ENCODE results near the gene C8A.

Gene C8A

DNA sequence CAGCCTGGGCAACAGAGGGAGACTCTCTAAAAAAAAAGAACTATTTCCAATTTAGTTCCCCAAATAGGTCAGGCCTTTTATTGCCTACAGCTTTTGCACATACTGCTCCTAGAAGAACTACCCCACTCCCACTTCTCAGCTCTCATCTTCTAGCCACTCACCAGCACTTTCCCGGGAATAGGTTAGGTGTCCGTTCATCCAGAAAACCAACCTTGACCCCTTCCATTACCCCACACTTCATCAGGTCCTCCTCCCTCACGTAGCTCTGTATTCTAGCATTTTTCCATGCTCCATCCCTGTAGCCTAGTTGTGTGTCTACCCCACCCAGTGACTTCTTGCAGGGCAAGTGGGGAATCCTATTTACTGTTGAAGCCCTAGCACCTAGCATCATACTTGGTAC lies 68.6 kb downstream of the C8A start:
- Histone ChIP-seq H3K27me3 (no peaks in the 10 kb centered on the region), H3K36me3 (no peaks in the 10 kb centered on the region), H3K4me1 (ENCODE audit: control insufficient read depth in 1 of 2, insufficient read depth in 1 of 2, low read depth in 1 of 2, low read length in 1 of 2) (no peaks in the 10 kb centered on the region), H3K9me3 (no peaks in the 10 kb centered on the region), H3K27ac (no peak overlapping the region), H3K4me3 (ENCODE audit: low read depth in 1 of 2, low read length in 1 of 2) (no peak overlapping the region)
- TF ChIP-seq, protein P1, sequence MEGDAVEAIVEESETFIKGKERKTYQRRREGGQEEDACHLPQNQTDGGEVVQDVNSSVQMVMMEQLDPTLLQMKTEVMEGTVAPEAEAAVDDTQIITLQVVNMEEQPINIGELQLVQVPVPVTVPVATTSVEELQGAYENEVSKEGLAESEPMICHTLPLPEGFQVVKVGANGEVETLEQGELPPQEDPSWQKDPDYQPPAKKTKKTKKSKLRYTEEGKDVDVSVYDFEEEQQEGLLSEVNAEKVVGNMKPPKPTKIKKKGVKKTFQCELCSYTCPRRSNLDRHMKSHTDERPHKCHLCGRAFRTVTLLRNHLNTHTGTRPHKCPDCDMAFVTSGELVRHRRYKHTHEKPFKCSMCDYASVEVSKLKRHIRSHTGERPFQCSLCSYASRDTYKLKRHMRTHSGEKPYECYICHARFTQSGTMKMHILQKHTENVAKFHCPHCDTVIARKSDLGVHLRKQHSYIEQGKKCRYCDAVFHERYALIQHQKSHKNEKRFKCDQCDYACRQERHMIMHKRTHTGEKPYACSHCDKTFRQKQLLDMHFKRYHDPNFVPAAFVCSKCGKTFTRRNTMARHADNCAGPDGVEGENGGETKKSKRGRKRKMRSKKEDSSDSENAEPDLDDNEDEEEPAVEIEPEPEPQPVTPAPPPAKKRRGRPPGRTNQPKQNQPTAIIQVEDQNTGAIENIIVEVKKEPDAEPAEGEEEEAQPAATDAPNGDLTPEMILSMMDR (IDR thresholded peaks at IDR 0.05), result no peak

DNA sequence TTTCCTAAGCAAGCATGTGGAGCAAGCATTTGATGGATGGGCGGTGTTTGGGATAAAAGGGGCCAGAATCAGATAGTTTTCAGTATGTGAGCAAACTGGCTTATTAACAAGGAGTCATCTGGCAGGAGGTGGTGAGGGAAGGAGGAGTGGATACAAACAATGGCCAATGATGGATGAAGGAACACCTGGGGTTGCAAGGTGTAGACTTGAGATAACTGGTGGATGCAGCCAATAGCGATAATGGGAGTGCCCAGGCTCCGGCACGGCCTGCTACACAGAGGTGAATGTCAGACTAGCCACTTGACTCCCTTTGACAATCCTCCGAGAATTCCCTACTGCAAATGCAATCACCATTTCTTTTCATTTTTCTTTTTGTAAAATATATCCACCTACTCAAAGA lies 69.5 kb downstream of the C8A start:
- H3K4me1 ChIP-seq (ENCODE audit: control insufficient read depth in 1 of 2, insufficient read depth in 1 of 2, low read depth in 1 of 2, low read length in 1 of 2), result no peaks in the 10 kb centered on the region

DNA sequence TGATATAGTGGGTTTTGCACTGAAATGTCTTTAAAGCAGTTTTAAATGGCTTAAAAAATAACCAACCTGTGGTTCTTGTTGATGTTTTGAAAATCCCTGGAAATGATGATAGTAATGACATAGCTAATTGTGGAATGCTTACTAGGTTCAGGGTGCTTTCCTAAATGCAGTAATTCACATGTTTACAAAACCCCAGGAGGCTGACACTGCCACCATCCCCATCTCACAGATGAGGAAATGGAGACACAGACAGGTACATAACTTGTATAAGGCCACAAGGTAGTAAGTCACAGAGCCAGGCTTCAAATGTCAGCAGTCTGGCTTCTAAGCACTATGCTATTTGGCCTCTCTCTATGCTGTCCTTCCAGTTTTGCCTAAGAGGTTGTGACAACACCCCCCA lies 70.6 kb downstream of the C8A start:
- Histone ChIP-seq H3K36me3 (no peaks in the 10 kb centered on the region), H3K27ac (no peak overlapping the region), H3K4me3 (ENCODE audit: low read depth in 1 of 2, low read length in 1 of 2) (no peak overlapping the region), H3K4me1 (ENCODE audit: control insufficient read depth in 1 of 2, insufficient read depth in 1 of 2, low read depth in 1 of 2, low read length in 1 of 2) (no peaks in the 10 kb centered on the region), H3K27me3 (no peaks in the 10 kb centered on the region), H3K9me3 (no peaks in the 10 kb centered on the region)
- TF ChIP-seq, protein P1 (IDR thresholded peaks at IDR 0.05), result no peak

More for the DNA sequence above, 69.5 kb downstream of the C8A start:
- TF ChIP-seq, protein P1 (IDR thresholded peaks at IDR 0.05), result no peak
- H3K36me3 ChIP-seq, result no peaks in the 10 kb centered on the region
- no peaks in the 10 kb centered on the region for H3K27me3 ChIP-seq
- no peak overlapping the region for H3K27ac ChIP-seq
- H3K4me3 ChIP-seq (ENCODE audit: low read depth in 1 of 2, low read length in 1 of 2), result no peak overlapping the region
- H3K9me3 ChIP-seq, result no peaks in the 10 kb centered on the region

DNA sequence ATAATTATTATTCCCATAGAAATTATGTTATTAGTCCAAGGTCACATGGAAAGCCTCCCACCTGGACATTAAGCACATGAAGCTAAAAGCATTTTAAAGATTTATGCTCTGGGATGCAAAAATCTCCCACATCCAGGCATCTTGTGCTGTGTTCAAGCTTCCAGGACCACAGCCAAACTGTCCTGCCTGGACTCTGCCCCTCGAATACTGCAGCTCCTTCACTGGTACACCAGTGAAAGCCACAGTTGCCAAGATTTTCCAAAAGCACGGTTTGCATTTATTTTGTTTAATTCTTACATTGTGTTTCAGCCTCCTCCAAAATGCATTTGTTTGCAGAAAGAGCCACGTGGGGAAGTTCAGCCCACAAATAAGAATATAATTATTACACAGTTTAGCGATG lies 72.6 kb downstream of the C8A start:
- Histone ChIP-seq H3K4me3 (ENCODE audit: low read depth in 1 of 2, low read length in 1 of 2) (no peak overlapping the region), H3K27me3 (no peaks in the 10 kb centered on the region), H3K4me1 (ENCODE audit: control insufficient read depth in 1 of 2, insufficient read depth in 1 of 2, low read depth in 1 of 2, low read length in 1 of 2) (no peaks in the 10 kb centered on the region), H3K9me3 (no peaks in the 10 kb centered on the region), H3K27ac (no peak overlapping the region), H3K36me3 (no peaks in the 10 kb centered on the region)
- TF ChIP-seq, protein P1 (IDR thresholded peaks at IDR 0.05), result no peak

DNA sequence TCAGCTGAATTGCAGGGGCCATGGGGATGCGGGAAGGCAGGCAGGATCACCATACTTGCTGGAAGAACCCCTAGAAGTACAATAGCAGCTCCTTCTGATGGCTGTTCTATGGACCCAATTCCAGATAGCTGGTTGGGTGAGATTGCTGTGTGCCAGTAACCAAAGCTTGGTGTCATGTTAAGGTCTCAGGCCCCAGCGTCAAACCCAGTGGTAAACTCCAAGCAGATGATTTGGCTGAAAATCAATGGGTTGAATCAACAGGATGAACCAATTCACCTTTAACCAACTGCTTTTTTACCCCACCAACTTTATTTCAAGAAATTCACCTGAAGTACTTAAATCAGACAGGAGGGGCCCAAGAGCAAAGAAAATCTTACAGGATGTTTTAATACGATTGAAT lies 73.4 kb downstream of the C8A start:
- no peaks in the 10 kb centered on the region for H3K36me3 ChIP-seq
- H3K4me1 ChIP-seq (ENCODE audit: control insufficient read depth in 1 of 2, insufficient read depth in 1 of 2, low read depth in 1 of 2, low read length in 1 of 2), result no peaks in the 10 kb centered on the region
- H3K27ac ChIP-seq, result no peak overlapping the region
- TF ChIP-seq, protein P1 (IDR thresholded peaks at IDR 0.05), result no peak
- H3K9me3 ChIP-seq, result no peaks in the 10 kb centered on the region
- no peaks in the 10 kb centered on the region for H3K27me3 ChIP-seq
- no peak overlapping the region for H3K4me3 ChIP-seq (ENCODE audit: low read depth in 1 of 2, low read length in 1 of 2)

DNA sequence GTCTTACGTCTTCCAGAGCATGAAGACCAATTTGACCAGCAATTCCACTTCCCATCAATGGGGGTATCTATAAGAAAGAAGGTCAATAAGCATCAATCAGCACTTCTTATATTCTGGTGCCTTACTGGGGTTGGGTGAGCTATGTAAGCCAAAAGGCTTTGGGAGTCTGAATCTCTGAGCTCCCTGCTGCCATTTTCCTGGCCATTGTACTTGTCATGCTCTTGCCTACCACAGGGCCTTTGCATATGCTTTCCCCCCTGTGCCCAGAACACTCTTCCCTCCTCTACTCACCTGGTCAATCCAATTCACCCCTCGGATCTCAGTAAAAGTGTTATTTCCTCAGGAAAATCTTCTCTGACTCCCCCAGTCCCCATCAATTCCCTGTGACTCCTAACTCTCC lies 74.9 kb downstream of the C8A start:
- Histone ChIP-seq H3K36me3 (no peaks in the 10 kb centered on the region), H3K4me3 (ENCODE audit: low read depth in 1 of 2, low read length in 1 of 2) (no peak overlapping the region), H3K27ac (no peak overlapping the region), H3K4me1 (ENCODE audit: control insufficient read depth in 1 of 2, insufficient read depth in 1 of 2, low read depth in 1 of 2, low read length in 1 of 2) (no peaks in the 10 kb centered on the region), H3K9me3 (no peaks in the 10 kb centered on the region), H3K27me3 (no peaks in the 10 kb centered on the region)
- TF ChIP-seq, protein P1 (IDR thresholded peaks at IDR 0.05), result no peak

Data from neutrophil (primary cell).